Ovary (tissue), 3 donors: Measurements from ENCODE around the gene ZNF653.

Source experiments
- POLR2A ChIP-seq: fragments of 450-650 bp; IDR thresholded peaks from one replicate; pipeline ENCODE4 v1.6.1; 2017; ENCODE audit warnings: antibody characterized with exemption, mild to moderate bottlenecking, moderate library complexity
- TF ChIP-seq, protein P1 (sequence below), 3 donors: fragments of 450-650 bp in 2 of 3; fragments of 200-600 bp in 1 of 3; IDR thresholded peaks; one replicate each; pipeline versions ENCODE4 v1.5.1 to v1.8.0; 2016 to 2022; ENCODE audit warnings: antibody characterized with exemption in 3 of 3, mild to moderate bottlenecking in 1 of 3
- donor health status: DM: no; HTN: no; CAD: no.

- TF ChIP-seq, protein P1, sequence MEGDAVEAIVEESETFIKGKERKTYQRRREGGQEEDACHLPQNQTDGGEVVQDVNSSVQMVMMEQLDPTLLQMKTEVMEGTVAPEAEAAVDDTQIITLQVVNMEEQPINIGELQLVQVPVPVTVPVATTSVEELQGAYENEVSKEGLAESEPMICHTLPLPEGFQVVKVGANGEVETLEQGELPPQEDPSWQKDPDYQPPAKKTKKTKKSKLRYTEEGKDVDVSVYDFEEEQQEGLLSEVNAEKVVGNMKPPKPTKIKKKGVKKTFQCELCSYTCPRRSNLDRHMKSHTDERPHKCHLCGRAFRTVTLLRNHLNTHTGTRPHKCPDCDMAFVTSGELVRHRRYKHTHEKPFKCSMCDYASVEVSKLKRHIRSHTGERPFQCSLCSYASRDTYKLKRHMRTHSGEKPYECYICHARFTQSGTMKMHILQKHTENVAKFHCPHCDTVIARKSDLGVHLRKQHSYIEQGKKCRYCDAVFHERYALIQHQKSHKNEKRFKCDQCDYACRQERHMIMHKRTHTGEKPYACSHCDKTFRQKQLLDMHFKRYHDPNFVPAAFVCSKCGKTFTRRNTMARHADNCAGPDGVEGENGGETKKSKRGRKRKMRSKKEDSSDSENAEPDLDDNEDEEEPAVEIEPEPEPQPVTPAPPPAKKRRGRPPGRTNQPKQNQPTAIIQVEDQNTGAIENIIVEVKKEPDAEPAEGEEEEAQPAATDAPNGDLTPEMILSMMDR (IDR thresholded peaks at IDR 0.05) = peak; percentile 31 to 75 (median 46)
- no peak for TF ChIP-seq POLR2A
These were observed 58.9 kb downstream of the ZNF653 start for GRCh38 chr19:11446652-11447301.
